Mesodermal cell (in vitro differentiated cells): ENCODE results near the gene DGCR6.
"Not testable (repeated sequence)": the region's sequence is repeated elsewhere in the genome, so short reads cannot be mapped to it uniquely, and the experiment has no call there.

Source experiments
- H3K27ac ChIP-seq: 2 replicates; pipeline ENCODE4 v1.7.0; 2013; ENCODE audit warnings: mild to moderate bottlenecking, low read depth, low read length, moderate library complexity; ENCODE audit not compliant: severe bottlenecking
- H3K36me3 ChIP-seq: 2 replicates; pipeline ENCODE4 v1.7.1; 2013; ENCODE audit warnings: mild to moderate bottlenecking, low read length, moderate library complexity; ENCODE audit not compliant: control insufficient read depth, insufficient read depth
- H3K4me1 ChIP-seq: one replicate; pipeline ENCODE4 v1.7.1; 2013; ENCODE audit warnings: mild to moderate bottlenecking, low read length; ENCODE audit not compliant: insufficient read depth, control insufficient read depth, poor library complexity, severe bottlenecking
- H3K4me3 ChIP-seq: 2 replicates; pipeline ENCODE4 v1.7.0; 2013; ENCODE audit warnings: low read length, control low read depth, mild to moderate bottlenecking; ENCODE audit not compliant: insufficient read depth, poor library complexity, severe bottlenecking; ENCODE audit errors: extremely low read depth
- H3K9me3 ChIP-seq: 2 replicates; pipeline ENCODE4 v1.7.1; 2013; ENCODE audit warnings: mild to moderate bottlenecking, low read length, moderate library complexity; ENCODE audit not compliant: control insufficient read depth
- WGBS, 2 experiments: methylation state at CpG; one replicate each; pipeline ENCODE4 v1.1.5; 2013; ENCODE audit warnings: missing lambda C conversion rate in 2 of 2; ENCODE audit not compliant: insufficient coverage in 2 of 2; 5-methylcytosine and 5-hydroxymethylcytosine counted together

Gene DGCR6

GRCh38 chr22:18931905-18932652 is 26.0 kb downstream of the DGCR6 start:
- Histone ChIP-seq H3K36me3 (no peaks in the 10 kb centered on the region), H3K4me1 (no peaks in the 10 kb centered on the region), H3K9me3 (no peaks in the 10 kb centered on the region), H3K4me3 (no peak overlapping the region), H3K27ac (no peak overlapping the region)
- no CpG with 5 or more reads among the region's 16 CpGs for WGBS, 2 experiments

- Histone ChIP-seq H3K9me3 (no peaks in the 10 kb centered on the region), H3K27ac (no peak overlapping the region), H3K36me3 (no peaks in the 10 kb centered on the region), H3K4me3 (no peak overlapping the region), H3K4me1 (no peaks in the 10 kb centered on the region)
- WGBS, 2 experiments, result no CpG with 5 or more reads among the region's 7 CpGs
These were observed 27.8 kb downstream of the DGCR6 start for GRCh38 chr22:18933914-18934313.

- not testable (repeated sequence) for H3K27ac ChIP-seq, H3K36me3 ChIP-seq, H3K9me3 ChIP-seq, H3K4me1 ChIP-seq, H3K4me3 ChIP-seq
- no CpG with 5 or more reads among the region's 7 CpGs for WGBS, 2 experiments
These were observed 28.6 kb downstream of the DGCR6 start for GRCh38 chr22:18934688-18935087.

DNA sequence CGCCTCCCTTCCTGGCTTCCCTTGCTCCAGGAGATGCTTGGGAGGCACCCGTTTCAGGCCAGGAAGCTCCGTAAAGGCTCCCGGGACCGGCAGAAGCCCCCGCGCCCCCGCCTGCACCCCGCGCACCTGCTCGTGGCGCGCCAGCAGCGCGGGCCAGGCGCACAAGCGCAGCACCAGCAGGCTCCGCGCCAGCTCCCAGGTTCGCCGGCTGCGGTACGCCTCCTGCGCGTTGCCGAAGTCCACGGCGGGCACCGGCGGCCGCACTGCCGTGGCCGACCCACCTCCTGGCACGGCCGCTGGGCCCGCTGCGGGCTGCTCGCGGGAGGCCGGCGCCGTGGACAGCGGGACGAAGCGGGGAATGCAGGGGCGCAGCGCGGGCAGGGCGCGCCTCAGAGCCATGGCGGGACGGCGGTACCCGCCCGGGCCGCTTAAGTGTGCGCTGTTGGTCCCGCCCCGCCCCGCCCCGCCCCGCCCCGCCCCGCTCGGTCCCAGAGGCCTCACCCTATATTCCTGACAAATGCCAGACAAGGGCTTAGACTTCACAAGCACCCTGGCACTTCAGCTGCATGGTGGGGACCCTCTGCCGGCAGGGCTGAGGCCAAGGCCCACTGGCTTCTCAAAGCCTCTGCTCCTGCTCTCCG is 29.9 kb downstream of the DGCR6 start, which contains the start of gene PRODH:
TSS of gene PRODH (minus strand) at position 405 of the 641 bp plus-strand sequence. CDS start at position 399, 6 bp downstream.
- Histone ChIP-seq H3K36me3 (no peaks in the 10 kb centered on the region), H3K27ac (no peak within 1 kb of the TSS), H3K9me3 (no peaks in the 10 kb centered on the region), H3K4me3 (no peak within 1 kb of the TSS), H3K4me1 (no peaks in the 10 kb centered on the region)
- WGBS, 2 experiments, result no CpG with 5 or more reads among the region's 67 CpGs

GRCh38 chr22:18938691-18939090 is 32.6 kb downstream of the DGCR6 start:
- H3K9me3 ChIP-seq, H3K36me3 ChIP-seq, H3K4me3 ChIP-seq, H3K27ac ChIP-seq, H3K4me1 ChIP-seq: not testable (repeated sequence)
- no CpG with 5 or more reads among the region's 8 CpGs for WGBS, 2 experiments

GRCh38 chr22:18947105-18947504 is 41.0 kb downstream of the DGCR6 start:
- not testable (repeated sequence) for H3K4me1 ChIP-seq, H3K36me3 ChIP-seq, H3K9me3 ChIP-seq, H3K27ac ChIP-seq, H3K4me3 ChIP-seq
- no CpG with 5 or more reads among the region's 9 CpGs for WGBS, 2 experiments

GRCh38 chr22:18947905-18948304 is 41.8 kb downstream of the DGCR6 start:
- H3K27ac ChIP-seq, result no peak overlapping the region
- H3K36me3 ChIP-seq, result no peaks in the 10 kb centered on the region
- H3K4me3 ChIP-seq, result no peak overlapping the region
- no peaks in the 10 kb centered on the region for H3K4me1 ChIP-seq
- no peaks in the 10 kb centered on the region for H3K9me3 ChIP-seq
- 82 to 85% methylated on average over 12 of the region's 12 CpGs for WGBS, 2 experiments

- H3K27ac ChIP-seq, result no peak overlapping the region
- no peak overlapping the region for H3K4me3 ChIP-seq
- no peaks in the 10 kb centered on the region for H3K36me3 ChIP-seq
- WGBS, 2 experiments, result 91 to 92% methylated on average over 5 of the region's 5 CpGs
- H3K9me3 ChIP-seq, result no peaks in the 10 kb centered on the region
- no peaks in the 10 kb centered on the region for H3K4me1 ChIP-seq
These were observed 44.0 kb downstream of the DGCR6 start for GRCh38 chr22:18950141-18950540.

- Histone ChIP-seq H3K9me3 (no peaks in the 10 kb centered on the region), H3K4me3 (no peak overlapping the region), H3K27ac (no peak overlapping the region), H3K4me1 (no peaks in the 10 kb centered on the region), H3K36me3 (no peaks in the 10 kb centered on the region)
- 92 to 93% methylated on average over 4 of the region's 6 CpGs for WGBS, 2 experiments
These were observed 45.9 kb downstream of the DGCR6 start for GRCh38 chr22:18952022-18952421.

- H3K4me1 ChIP-seq, H3K27ac ChIP-seq, H3K9me3 ChIP-seq, H3K4me3 ChIP-seq, H3K36me3 ChIP-seq: not testable (repeated sequence)
- WGBS, 2 experiments, result 77 to 83% methylated on average over 6 to 9 of the region's 14 CpGs
These were observed 47.0 kb downstream of the DGCR6 start for GRCh38 chr22:18953128-18953527.

DNA sequence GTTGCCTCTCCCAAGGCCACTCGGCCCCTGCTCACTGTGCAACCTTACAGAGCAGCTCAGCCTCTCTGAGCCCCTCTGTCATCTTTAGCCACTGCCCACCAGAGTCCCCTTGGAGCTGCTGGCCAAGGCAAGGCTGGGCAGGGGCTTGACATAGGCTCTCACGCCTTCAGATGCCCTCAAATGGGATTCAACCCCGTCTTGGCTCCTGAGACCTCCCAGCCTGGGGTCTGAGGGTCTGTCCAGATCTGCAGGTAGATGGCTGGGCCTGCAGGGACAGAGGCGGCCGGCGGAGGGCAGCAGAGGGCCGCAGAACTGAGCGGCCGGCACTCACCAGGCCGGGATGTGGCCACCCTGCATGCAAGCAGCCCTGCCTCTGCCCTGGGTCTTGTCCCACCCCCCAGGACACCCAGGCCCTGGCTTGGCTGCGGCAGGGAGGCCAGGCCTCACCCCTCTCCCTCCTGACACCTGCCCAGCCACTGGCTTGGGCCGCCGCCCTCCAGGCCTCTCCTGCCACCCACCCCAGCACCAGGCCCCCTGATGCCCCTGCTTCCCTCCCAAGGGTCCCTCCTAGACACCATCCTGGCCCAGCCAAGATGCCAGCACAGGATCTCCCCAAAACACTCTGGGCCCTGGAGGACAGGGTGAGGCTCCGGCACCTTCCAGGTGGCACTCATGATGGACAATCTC is 48.3 kb downstream of the DGCR6 start:
- H3K9me3 ChIP-seq, result not testable (repeated sequence)

More for the DNA sequence above, 48.3 kb downstream of the DGCR6 start:
- not testable (repeated sequence) for H3K4me1 ChIP-seq, H3K27ac ChIP-seq, H3K36me3 ChIP-seq, H3K4me3 ChIP-seq
- WGBS, 2 experiments, result 11 to 15% methylated on average over 10 to 11 of the region's 14 CpGs
